Measurements from ENCODE around the gene TMUB2.

DNA sequence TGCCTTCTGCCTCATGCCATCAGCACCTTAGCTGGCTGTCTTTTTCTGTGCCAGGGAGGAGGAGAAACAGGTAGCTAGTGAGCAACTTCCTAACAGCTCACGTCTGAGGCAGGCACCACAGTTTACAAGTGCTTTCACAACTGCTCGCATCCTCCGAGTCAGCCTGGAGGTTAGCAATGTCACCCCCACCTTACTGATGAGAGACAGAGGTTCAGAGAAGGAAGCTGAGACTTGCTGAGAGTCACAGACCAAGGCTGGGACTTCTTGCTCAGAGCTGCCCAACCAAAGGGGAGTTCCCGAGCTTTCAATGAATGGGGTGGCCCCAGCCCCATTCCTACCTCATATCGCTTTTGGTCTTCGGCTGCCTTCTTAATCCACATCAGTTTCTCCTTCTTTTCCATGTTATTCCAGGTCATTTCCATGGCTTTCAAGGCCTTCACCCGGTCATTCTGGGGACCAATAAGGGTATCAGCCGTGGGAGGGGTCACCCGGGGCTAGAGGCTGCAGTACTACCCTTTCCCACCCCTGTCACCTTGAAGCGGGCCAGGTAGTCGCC, 23.1 kb downstream of the TMUB2 start:
- TF ChIP-seq GTF2F1 (IDR thresholded peaks at IDR 0.05; ENCODE audit: low read depth, low read length) = no peak
- TF ChIP-seq TAF1 (IDR thresholded peaks at IDR 0.05; ENCODE audit: control insufficient read depth, extremely low read depth, insufficient read depth, low read length, severe bottlenecking) = no peak
- TF ChIP-seq, protein P1, sequence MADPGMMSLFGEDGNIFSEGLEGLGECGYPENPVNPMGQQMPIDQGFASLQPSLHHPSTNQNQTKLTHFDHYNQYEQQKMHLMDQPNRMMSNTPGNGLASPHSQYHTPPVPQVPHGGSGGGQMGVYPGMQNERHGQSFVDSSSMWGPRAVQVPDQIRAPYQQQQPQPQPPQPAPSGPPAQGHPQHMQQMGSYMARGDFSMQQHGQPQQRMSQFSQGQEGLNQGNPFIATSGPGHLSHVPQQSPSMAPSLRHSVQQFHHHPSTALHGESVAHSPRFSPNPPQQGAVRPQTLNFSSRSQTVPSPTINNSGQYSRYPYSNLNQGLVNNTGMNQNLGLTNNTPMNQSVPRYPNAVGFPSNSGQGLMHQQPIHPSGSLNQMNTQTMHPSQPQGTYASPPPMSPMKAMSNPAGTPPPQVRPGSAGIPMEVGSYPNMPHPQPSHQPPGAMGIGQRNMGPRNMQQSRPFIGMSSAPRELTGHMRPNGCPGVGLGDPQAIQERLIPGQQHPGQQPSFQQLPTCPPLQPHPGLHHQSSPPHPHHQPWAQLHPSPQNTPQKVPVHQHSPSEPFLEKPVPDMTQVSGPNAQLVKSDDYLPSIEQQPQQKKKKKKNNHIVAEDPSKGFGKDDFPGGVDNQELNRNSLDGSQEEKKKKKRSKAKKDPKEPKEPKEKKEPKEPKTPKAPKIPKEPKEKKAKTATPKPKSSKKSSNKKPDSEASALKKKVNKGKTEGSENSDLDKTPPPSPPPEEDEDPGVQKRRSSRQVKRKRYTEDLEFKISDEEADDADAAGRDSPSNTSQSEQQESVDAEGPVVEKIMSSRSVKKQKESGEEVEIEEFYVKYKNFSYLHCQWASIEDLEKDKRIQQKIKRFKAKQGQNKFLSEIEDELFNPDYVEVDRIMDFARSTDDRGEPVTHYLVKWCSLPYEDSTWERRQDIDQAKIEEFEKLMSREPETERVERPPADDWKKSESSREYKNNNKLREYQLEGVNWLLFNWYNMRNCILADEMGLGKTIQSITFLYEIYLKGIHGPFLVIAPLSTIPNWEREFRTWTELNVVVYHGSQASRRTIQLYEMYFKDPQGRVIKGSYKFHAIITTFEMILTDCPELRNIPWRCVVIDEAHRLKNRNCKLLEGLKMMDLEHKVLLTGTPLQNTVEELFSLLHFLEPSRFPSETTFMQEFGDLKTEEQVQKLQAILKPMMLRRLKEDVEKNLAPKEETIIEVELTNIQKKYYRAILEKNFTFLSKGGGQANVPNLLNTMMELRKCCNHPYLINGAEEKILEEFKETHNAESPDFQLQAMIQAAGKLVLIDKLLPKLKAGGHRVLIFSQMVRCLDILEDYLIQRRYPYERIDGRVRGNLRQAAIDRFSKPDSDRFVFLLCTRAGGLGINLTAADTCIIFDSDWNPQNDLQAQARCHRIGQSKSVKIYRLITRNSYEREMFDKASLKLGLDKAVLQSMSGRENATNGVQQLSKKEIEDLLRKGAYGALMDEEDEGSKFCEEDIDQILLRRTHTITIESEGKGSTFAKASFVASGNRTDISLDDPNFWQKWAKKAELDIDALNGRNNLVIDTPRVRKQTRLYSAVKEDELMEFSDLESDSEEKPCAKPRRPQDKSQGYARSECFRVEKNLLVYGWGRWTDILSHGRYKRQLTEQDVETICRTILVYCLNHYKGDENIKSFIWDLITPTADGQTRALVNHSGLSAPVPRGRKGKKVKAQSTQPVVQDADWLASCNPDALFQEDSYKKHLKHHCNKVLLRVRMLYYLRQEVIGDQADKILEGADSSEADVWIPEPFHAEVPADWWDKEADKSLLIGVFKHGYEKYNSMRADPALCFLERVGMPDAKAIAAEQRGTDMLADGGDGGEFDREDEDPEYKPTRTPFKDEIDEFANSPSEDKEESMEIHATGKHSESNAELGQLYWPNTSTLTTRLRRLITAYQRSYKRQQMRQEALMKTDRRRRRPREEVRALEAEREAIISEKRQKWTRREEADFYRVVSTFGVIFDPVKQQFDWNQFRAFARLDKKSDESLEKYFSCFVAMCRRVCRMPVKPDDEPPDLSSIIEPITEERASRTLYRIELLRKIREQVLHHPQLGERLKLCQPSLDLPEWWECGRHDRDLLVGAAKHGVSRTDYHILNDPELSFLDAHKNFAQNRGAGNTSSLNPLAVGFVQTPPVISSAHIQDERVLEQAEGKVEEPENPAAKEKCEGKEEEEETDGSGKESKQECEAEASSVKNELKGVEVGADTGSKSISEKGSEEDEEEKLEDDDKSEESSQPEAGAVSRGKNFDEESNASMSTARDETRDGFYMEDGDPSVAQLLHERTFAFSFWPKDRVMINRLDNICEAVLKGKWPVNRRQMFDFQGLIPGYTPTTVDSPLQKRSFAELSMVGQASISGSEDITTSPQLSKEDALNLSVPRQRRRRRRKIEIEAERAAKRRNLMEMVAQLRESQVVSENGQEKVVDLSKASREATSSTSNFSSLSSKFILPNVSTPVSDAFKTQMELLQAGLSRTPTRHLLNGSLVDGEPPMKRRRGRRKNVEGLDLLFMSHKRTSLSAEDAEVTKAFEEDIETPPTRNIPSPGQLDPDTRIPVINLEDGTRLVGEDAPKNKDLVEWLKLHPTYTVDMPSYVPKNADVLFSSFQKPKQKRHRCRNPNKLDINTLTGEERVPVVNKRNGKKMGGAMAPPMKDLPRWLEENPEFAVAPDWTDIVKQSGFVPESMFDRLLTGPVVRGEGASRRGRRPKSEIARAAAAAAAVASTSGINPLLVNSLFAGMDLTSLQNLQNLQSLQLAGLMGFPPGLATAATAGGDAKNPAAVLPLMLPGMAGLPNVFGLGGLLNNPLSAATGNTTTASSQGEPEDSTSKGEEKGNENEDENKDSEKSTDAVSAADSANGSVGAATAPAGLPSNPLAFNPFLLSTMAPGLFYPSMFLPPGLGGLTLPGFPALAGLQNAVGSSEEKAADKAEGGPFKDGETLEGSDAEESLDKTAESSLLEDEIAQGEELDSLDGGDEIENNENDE (IDR thresholded peaks at IDR 0.05; ENCODE audit: low read depth, low read length) = no peak
- no peak for TF ChIP-seq SMC3 (conservative IDR thresholded peaks at IDR 0.05; ENCODE audit: insufficient read depth, low read depth, low read length)
- 0 out of 2 replicates have a peak, but pooled peaks have one; percentile 32 for TF ChIP-seq POLR2A (conservative IDR thresholded peaks at IDR 0.05)

Measured in K562 (cell line).